NCI-H2171 treated with DMSO at 0.1 percent for 48 hours (cell line): ENCODE measurements around the gene ERG.

Source experiments
- DNase-seq: peaks from one replicate; lab custom pipeline; 2025; lab: John Stamatoyannopoulos, UW

The ERG gene

GRCh38 chr21:38358098-38358497 lies 140.2 kb downstream of the ERG start:
- no peak for DNase-seq

GRCh38 chr21:38356883-38357625 lies 141.2 kb downstream of the ERG start:
- no peak for DNase-seq

GRCh38 chr21:38355992-38356781 lies 142.1 kb downstream of the ERG start:
- DNase-seq, result peak; percentile 64

- no peak for DNase-seq
These were observed 142.9 kb downstream of the ERG start for GRCh38 chr21:38355353-38355752.

- DNase-seq, result no peak
These were observed 143.5 kb downstream of the ERG start for GRCh38 chr21:38354746-38355145.

- no peak for DNase-seq
These were observed 144.0 kb downstream of the ERG start for GRCh38 chr21:38354231-38354630.

- peak; percentile 65 for DNase-seq
These were observed 145.6 kb downstream of the ERG start for GRCh38 chr21:38352536-38353219.

GRCh38 chr21:38351961-38352521 lies 146.2 kb downstream of the ERG start:
- peak; percentile 7 for DNase-seq

GRCh38 chr21:38351176-38351959 lies 146.9 kb downstream of the ERG start:
- no peak for DNase-seq

GRCh38 chr21:38350684-38351083 lies 147.6 kb downstream of the ERG start:
- no peak for DNase-seq

- DNase-seq, result no peak
These were observed 148.3 kb downstream of the ERG start for GRCh38 chr21:38349977-38350376.

GRCh38 chr21:38349111-38349746 lies 149.0 kb downstream of the ERG start:
- peak; percentile 96 for DNase-seq

GRCh38 chr21:38346286-38346685 lies 152.0 kb downstream of the ERG start:
- peak; percentile 81 for DNase-seq

GRCh38 chr21:38343691-38344090 lies 154.6 kb downstream of the ERG start:
- DNase-seq, result no peak

GRCh38 chr21:38342739-38343138 lies 155.5 kb downstream of the ERG start:
- DNase-seq, result no peak

GRCh38 chr21:38341546-38342012 lies 156.7 kb downstream of the ERG start:
- no peak for DNase-seq

- DNase-seq, result no peak
These were observed 158.1 kb downstream of the ERG start for GRCh38 chr21:38340131-38340530.

GRCh38 chr21:38337793-38338192 lies 160.5 kb downstream of the ERG start:
- no peak for DNase-seq

- DNase-seq, result no peak
These were observed 163.4 kb downstream of the ERG start for GRCh38 chr21:38334866-38335265.

- no peak for DNase-seq
These were observed 164.7 kb downstream of the ERG start for GRCh38 chr21:38333301-38334272.
